Measurements from ENCODE around the gene RIPOR1.
"Not testable (repeated sequence)": the region's sequence is repeated elsewhere in the genome, so short reads cannot be mapped to it uniquely, and the experiment has no call there.

The RIPOR1 gene

DNA sequence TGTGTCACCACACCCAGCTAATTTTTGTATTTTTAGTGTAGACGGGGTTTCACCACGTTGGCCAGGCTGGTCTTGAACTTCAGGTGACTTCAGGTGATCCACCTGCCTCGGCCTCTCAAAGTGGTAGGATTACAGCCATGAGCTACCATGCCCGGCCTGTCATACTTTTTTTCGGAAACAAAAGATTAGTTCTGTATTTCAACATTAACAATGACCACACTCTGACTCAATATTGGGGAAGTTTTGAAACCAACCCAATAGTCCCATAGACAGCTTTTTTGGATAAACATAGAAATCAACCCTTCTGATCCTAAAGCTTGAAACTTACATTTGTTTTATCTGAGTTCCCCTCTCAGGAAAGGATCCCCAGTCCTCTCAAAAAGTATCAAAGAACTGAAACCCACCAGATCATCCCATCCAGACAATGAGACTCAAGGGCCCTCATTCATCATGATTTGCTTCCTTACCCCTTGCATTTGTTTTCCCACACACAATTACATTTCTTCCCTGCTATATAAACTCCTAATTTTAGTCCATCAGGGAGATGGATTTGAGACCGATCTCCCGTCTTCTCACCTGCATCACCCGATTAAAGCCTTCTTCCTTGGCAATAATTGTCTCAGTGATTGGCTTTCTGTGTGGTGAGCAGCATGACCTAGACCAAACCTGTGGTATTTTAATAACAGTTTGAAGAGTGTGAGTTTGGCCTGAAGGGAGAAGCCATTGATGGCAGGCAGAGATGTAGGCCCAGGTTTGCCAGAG, 38.1 kb upstream of the RIPOR1 start:
- no peaks in the 10 kb centered on the region for H3K9me3 ChIP-seq (ENCODE audit: control insufficient read depth, low read length)
- no peaks in the 10 kb centered on the region for H3K27me3 ChIP-seq (replicated peaks; ENCODE audit: control insufficient read depth, insufficient read depth, low read length)
- DNase-seq (ENCODE audit: low read depth) = no peak
- peak overlapping the region; percentile 61 for H3K9ac ChIP-seq (ENCODE audit: low read length)
- no peaks in the 10 kb centered on the region for H3K36me3 ChIP-seq (ENCODE audit: control insufficient read depth, insufficient read depth, low read length, severe bottlenecking)
- peaks cover 34% of the 10 kb centered on the region for H3K4me1 ChIP-seq (ENCODE audit: control insufficient read depth, insufficient read depth, low read length)
- H3K4me3 ChIP-seq (ENCODE audit: low read length) = no peak overlapping the region

GRCh38 chr16:67499106-67499505, 29.5 kb upstream of the RIPOR1 start:
- DNase-seq (ENCODE audit: low read depth) = no peak
- Histone ChIP-seq H3K4me1 (ENCODE audit: control insufficient read depth, insufficient read depth, low read length) (peaks cover 9% of the 10 kb centered on the region), H3K9ac (ENCODE audit: low read length) (peak overlapping the region; percentile 34), H3K9me3 (ENCODE audit: control insufficient read depth, low read length) (no peaks in the 10 kb centered on the region), H3K27me3 (replicated peaks; ENCODE audit: control insufficient read depth, insufficient read depth, low read length) (no peaks in the 10 kb centered on the region), H3K36me3 (ENCODE audit: control insufficient read depth, insufficient read depth, low read length, severe bottlenecking) (no peaks in the 10 kb centered on the region), H3K4me3 (ENCODE audit: low read length) (no peak overlapping the region)

DNA sequence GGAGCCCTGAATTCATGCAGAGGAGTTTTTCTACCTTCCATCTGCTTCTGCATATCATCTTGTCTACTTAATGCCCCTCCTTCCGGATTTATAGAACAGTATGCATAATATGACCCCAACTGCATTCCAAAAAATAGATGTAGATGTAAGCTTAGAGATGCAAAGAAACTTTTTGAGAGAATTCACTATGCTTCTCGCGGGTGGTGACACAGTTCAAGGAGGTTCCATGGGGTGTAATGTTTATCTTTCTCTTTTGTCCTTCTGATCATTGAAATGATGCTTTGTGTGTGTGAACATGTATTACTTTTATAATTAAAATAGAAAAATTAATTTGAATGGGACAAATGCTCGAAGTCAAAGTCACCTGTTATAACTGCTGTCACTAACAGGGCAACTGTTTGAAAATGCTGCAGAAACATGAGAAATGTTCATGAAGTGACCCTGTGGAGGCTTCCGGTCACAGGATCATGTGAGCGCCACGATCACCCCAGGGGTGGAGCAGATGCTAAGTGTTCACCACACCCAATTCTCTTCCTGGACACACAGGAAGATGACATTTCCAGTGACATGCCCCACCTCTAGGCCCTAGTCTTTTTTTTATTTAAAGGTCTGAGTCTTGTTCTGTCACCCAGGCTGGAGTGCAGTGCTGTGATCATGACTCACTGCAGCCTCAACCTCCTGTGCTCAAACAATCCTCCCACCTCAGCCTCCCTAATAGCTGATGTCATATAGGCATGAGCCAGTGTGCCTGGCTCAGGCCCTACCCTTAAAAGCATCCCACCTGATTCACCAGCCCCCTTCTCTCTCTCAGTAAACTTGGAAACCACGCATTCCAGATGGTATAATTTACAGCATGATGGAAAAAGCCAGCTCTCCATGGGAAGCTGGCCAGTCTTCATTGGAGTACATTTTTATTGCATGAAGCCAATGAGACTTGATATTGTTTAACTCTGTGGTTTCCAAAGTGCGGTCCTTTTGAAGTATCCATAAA, 24.3 kb upstream of the RIPOR1 start:
- no peak for DNase-seq (ENCODE audit: low read depth)
- H3K9ac ChIP-seq (ENCODE audit: low read length) = no peak overlapping the region
- no peaks in the 10 kb centered on the region for H3K36me3 ChIP-seq (ENCODE audit: control insufficient read depth, insufficient read depth, low read length, severe bottlenecking)
- H3K4me3 ChIP-seq (ENCODE audit: low read length) = no peak overlapping the region
- no peaks in the 10 kb centered on the region for H3K9me3 ChIP-seq (ENCODE audit: control insufficient read depth, low read length)
- H3K27me3 ChIP-seq (replicated peaks; ENCODE audit: control insufficient read depth, insufficient read depth, low read length) = no peaks in the 10 kb centered on the region
- H3K4me1 ChIP-seq (ENCODE audit: control insufficient read depth, insufficient read depth, low read length) = peaks cover 9% of the 10 kb centered on the region

DNA sequence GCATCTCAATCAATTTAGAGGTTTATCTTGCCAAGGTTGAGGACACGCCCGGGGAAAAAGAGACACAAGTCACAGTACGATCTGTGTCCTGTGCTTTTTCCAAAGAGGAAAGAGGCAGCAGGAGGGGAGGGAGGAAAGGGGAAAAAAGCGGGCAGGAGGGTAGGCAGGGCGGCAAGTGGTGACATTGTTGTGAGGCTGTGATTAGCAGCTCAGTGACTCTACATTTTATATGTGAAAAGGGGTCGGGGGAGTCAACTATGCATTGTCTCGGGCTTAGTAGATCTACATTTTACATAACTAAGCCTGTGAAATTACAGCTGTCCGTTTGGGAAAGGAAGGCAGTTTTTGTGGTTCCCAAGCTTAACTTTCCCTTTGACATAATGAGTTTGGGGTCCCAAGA, 22.2 kb upstream of the RIPOR1 start:
- Histone ChIP-seq H3K36me3 (ENCODE audit: control insufficient read depth, insufficient read depth, low read length, severe bottlenecking) (no peaks in the 10 kb centered on the region), H3K9me3 (ENCODE audit: control insufficient read depth, low read length) (no peaks in the 10 kb centered on the region), H3K4me1 (ENCODE audit: control insufficient read depth, insufficient read depth, low read length) (peaks cover 7% of the 10 kb centered on the region), H3K27me3 (replicated peaks; ENCODE audit: control insufficient read depth, insufficient read depth, low read length) (no peaks in the 10 kb centered on the region), H3K9ac (ENCODE audit: low read length) (no peak overlapping the region), H3K4me3 (ENCODE audit: low read length) (no peak overlapping the region)
- DNase-seq (ENCODE audit: low read depth) = no peak

- DNase-seq (ENCODE audit: low read depth) = no peak
- no peak overlapping the region for H3K4me3 ChIP-seq (ENCODE audit: low read length)
- no peak overlapping the region for H3K9ac ChIP-seq (ENCODE audit: low read length)
Measured at GRCh38 chr16:67509016-67509415, 19.6 kb upstream of the RIPOR1 start.

GRCh38 chr16:67513892-67514291, 14.7 kb upstream of the RIPOR1 start:
- H3K4me3 ChIP-seq (ENCODE audit: low read length); H3K9me3 ChIP-seq (ENCODE audit: control insufficient read depth, low read length); H3K36me3 ChIP-seq (ENCODE audit: control insufficient read depth, insufficient read depth, low read length, severe bottlenecking); H3K4me1 ChIP-seq (ENCODE audit: control insufficient read depth, insufficient read depth, low read length); H3K27me3 ChIP-seq (replicated peaks; ENCODE audit: control insufficient read depth, insufficient read depth, low read length); H3K9ac ChIP-seq (ENCODE audit: low read length); DNase-seq (ENCODE audit: low read depth): not testable (repeated sequence)

More at GRCh38 chr16:67509016-67509415, 19.6 kb upstream of the RIPOR1 start:
- Histone ChIP-seq H3K9me3 (ENCODE audit: control insufficient read depth, low read length) (no peaks in the 10 kb centered on the region), H3K36me3 (ENCODE audit: control insufficient read depth, insufficient read depth, low read length, severe bottlenecking) (no peaks in the 10 kb centered on the region), H3K27me3 (replicated peaks; ENCODE audit: control insufficient read depth, insufficient read depth, low read length) (no peaks in the 10 kb centered on the region), H3K4me1 (ENCODE audit: control insufficient read depth, insufficient read depth, low read length) (peaks cover 7% of the 10 kb centered on the region)

DNA sequence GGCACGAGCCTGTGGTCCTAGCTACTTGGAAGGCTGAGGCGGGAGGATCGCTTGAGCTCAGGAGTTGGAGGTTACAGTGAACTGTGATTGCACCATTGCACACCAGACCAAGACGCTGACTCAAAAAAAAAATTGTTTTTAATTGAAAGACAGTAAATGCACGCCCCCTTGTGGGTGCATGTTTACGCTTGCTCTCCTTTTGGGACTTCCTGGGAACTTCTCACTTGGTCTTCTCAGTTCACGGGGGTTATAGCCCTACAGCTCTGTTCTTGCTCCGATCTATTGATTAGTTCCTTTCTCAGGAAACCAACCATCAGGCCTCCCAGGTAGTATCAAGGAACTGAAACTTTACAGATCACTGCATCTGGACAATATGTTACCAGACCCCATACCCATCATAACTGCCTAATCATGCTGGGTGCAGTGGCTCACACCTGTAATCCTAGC, 14.2 kb upstream of the RIPOR1 start:
- no peaks in the 10 kb centered on the region for H3K9me3 ChIP-seq (ENCODE audit: control insufficient read depth, low read length)
- DNase-seq (ENCODE audit: low read depth) = peak; percentile 95
- H3K9ac ChIP-seq (ENCODE audit: low read length) = no peak overlapping the region
- H3K27me3 ChIP-seq (replicated peaks; ENCODE audit: control insufficient read depth, insufficient read depth, low read length) = no peaks in the 10 kb centered on the region
- no peak overlapping the region for H3K4me3 ChIP-seq (ENCODE audit: low read length)
- H3K36me3 ChIP-seq (ENCODE audit: control insufficient read depth, insufficient read depth, low read length, severe bottlenecking) = no peaks in the 10 kb centered on the region
- H3K4me1 ChIP-seq (ENCODE audit: control insufficient read depth, insufficient read depth, low read length) = peaks cover 7% of the 10 kb centered on the region

GRCh38 chr16:67516296-67517154, 12.1 kb upstream of the RIPOR1 start:
- Histone ChIP-seq H3K36me3 (ENCODE audit: control insufficient read depth, insufficient read depth, low read length, severe bottlenecking) (no peaks in the 10 kb centered on the region), H3K4me3 (ENCODE audit: low read length) (no peak overlapping the region), H3K27me3 (replicated peaks; ENCODE audit: control insufficient read depth, insufficient read depth, low read length) (no peaks in the 10 kb centered on the region), H3K4me1 (ENCODE audit: control insufficient read depth, insufficient read depth, low read length) (peaks cover 7% of the 10 kb centered on the region), H3K9ac (ENCODE audit: low read length) (peak overlapping the region; percentile 51), H3K9me3 (ENCODE audit: control insufficient read depth, low read length) (no peaks in the 10 kb centered on the region)
- peak; percentile 58 for DNase-seq (ENCODE audit: low read depth)

DNA sequence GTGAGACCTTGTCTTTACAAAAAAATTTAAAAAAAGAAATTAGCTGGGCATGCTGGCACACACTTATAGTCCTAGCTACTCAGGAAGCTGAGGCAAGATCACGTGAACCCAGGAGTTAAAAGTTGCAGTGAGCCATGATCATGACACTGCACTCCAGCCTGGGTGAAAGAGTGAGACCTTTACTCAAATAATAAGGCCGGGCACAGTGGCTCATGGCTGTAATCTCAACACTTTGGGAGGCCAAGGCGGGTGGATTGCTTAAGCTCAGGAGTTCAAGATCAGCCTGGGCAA, 11.5 kb upstream of the RIPOR1 start:
- Histone ChIP-seq H3K27me3 (replicated peaks; ENCODE audit: control insufficient read depth, insufficient read depth, low read length) (no peaks in the 10 kb centered on the region), H3K9me3 (ENCODE audit: control insufficient read depth, low read length) (no peaks in the 10 kb centered on the region), H3K36me3 (ENCODE audit: control insufficient read depth, insufficient read depth, low read length, severe bottlenecking) (no peaks in the 10 kb centered on the region), H3K9ac (ENCODE audit: low read length) (no peak overlapping the region), H3K4me3 (ENCODE audit: low read length) (no peak overlapping the region), H3K4me1 (ENCODE audit: control insufficient read depth, insufficient read depth, low read length) (peaks cover 11% of the 10 kb centered on the region)
- DNase-seq (ENCODE audit: low read depth) = no peak

DNA sequence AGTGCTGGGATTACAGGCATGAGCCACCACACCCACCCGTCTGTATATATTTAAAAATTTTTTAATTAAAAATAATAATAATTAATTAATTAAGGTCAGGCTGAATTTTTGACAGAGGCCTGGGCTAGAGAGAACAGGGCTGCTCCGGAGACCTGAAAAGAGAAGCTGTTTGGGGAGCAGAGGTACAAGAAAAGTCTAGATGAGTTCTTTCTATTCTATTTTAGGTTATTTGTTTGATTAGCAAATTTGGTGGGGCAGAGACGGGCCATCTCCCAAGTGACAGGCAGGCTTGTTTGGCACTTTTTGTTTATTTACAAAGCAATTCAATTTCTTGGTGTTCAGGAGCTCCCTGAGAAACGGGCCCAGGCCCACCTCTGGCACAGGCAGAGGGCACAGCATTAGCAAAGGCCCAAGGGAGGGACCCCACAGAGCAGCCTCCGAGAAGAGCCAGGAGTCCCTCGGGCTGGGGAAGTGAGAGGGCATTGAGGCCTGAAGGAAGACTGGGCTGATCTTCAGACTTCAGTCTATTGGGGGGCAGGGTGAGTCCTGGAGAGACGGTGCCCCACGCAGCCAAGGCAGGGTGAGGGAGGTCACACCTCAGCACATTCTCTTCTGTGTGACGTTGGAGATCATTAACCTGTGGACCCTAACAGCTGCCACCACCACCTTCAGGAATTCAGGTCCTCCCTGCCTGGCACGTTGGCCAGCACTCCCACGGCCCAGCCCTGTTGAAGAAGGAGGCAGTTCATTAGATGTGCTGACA, 10.8 kb upstream of the RIPOR1 start:
- no peaks in the 10 kb centered on the region for H3K27me3 ChIP-seq (replicated peaks; ENCODE audit: control insufficient read depth, insufficient read depth, low read length)
- no peak overlapping the region for H3K9ac ChIP-seq (ENCODE audit: low read length)
- no peak for DNase-seq (ENCODE audit: low read depth)
- H3K4me3 ChIP-seq (ENCODE audit: low read length) = no peak overlapping the region
- peaks cover 11% of the 10 kb centered on the region for H3K4me1 ChIP-seq (ENCODE audit: control insufficient read depth, insufficient read depth, low read length)
- H3K36me3 ChIP-seq (ENCODE audit: control insufficient read depth, insufficient read depth, low read length, severe bottlenecking) = no peaks in the 10 kb centered on the region
- no peaks in the 10 kb centered on the region for H3K9me3 ChIP-seq (ENCODE audit: control insufficient read depth, low read length)

Data from adipocyte (in vitro differentiated cells).